K562 (cell line): ENCODE measurements around the gene NOP16. TPM values are rescaled to one million over a fixed set of nuclear protein-coding genes. Genes with fewer than 3 reads are reported as not detected.

Experiments
- ARID3B ChIP-seq: fragments of 250-450 bp; sonication (Bioruptor Pico); IDR thresholded peaks from 2 replicates; pipeline ENCODE4 v1.4.0; 2020; ENCODE audit warnings: borderline replicate concordance
- ATF7 ChIP-seq: fragments of 450-650 bp; IDR thresholded peaks from 2 replicates; pipeline ENCODE4 v1.7.1; 2014; ENCODE audit warnings: mild to moderate bottlenecking, moderate library complexity
- DMBX1 ChIP-seq: fragments of 250-450 bp; sonication (Bioruptor Pico); IDR thresholded peaks from 2 replicates; pipeline ENCODE4 v1.8.0; 2022; ENCODE audit warnings: inconsistent platforms, mild to moderate bottlenecking, moderate library complexity, borderline replicate concordance
- ERF ChIP-seq: fragments of 450-650 bp; formaldehyde crosslinking; IDR thresholded peaks from 2 replicates; pipeline ENCODE4 v1.4.0; 2020; ENCODE audit warnings: mild to moderate bottlenecking, mixed read lengths
- GABPB2 ChIP-seq: fragments of 250-450 bp; sonication (Bioruptor Pico); conservative IDR thresholded peaks from 2 replicates; pipeline ENCODE4 v1.5.1; 2021; ENCODE audit warnings: mild to moderate bottlenecking
- HEY1 ChIP-seq: fragments of 250-450 bp; sonication (Bioruptor Pico); IDR thresholded peaks from 2 replicates; pipeline ENCODE4 v1.5.0; 2020; ENCODE audit warnings: mild to moderate bottlenecking, moderate library complexity, borderline replicate concordance
- HMGXB4 ChIP-seq: sonication (generic); formaldehyde crosslinking; IDR thresholded peaks from 2 replicates; pipeline ENCODE4 v1.8.1; 2023; ENCODE audit warnings: mild to moderate bottlenecking, missing genetic modification reagents
- RNF2 ChIP-seq: sonication (generic); IDR thresholded peaks from 2 replicates; pipeline ENCODE4 v1.6.1; 2016
- SIRT6 ChIP-seq: IDR thresholded peaks from one replicate; pipeline ENCODE4 v1.6.1; 2012; ENCODE audit warnings: low read depth, mild to moderate bottlenecking, control low read depth, inconsistent platforms, low read length, moderate library complexity
- SMARCB1 ChIP-seq: IDR thresholded peaks from 2 replicates; pipeline ENCODE4 v1.6.1; 2011; ENCODE audit warnings: improper control_type of control experiment, low read depth; ENCODE audit not compliant: insufficient read length
- TBP ChIP-seq: optimal IDR thresholded peaks from 2 replicates; pipeline ENCODE3; 2011; ENCODE audit warnings: low read depth, low read length, improper control_type of control experiment
- TOE1 ChIP-seq, 2 experiments: fragments of 450-650 bp in 1 of 2; sonication (generic) in 1 of 2; formaldehyde crosslinking in 1 of 2; IDR thresholded peaks; 2 replicates each; pipeline versions ENCODE4 v1.7.1 to v1.8.0; 2016 to 2022; ENCODE audit warnings: borderline replicate concordance in 2 of 2, mild to moderate bottlenecking in 2 of 2, antibody characterized with exemption in 1 of 2, inconsistent platforms in 1 of 2, low read depth in 1 of 2, missing genetic modification reagents in 1 of 2, moderate library complexity in 1 of 2
- ZNF444 ChIP-seq: fragments of 250-450 bp; sonication (Bioruptor Pico); IDR thresholded peaks from 2 replicates; pipeline ENCODE4 v1.4.0; 2020; ENCODE audit warnings: mild to moderate bottlenecking, moderate library complexity
- ZNF584 ChIP-seq: fragments of 200-800 bp; sonication (Bioruptor generic); IDR thresholded peaks from 2 replicates; pipeline ENCODE4 v1.6.1; 2016; ENCODE audit warnings: low read depth, mild to moderate bottlenecking, missing genetic modification characterization, missing compliant biosample characterization
- ZNF592 ChIP-seq: fragments of 450-650 bp; IDR thresholded peaks from 2 replicates; pipeline ENCODE4 v1.6.1; 2017; ENCODE audit warnings: antibody characterized with exemption, mild to moderate bottlenecking
- polyA plus RNA-seq, 8 experiments: library from polyadenylated mRNA; depleted of rRNA in 4 of 8; stranded (reverse) in 5 of 8; unstranded in 3 of 8; fragments of >200 nt; fragmentation: Nextera tagmentation in 2 of 8; fragmentation: Illumina TruSeq in 1 of 8; extraction: Ambion mirVana in 2 of 8; extraction: Trizol in 1 of 8; gene quantifications; 2 replicates each; pipeline versions ENCODE4 v1.2.1 to v1.2.3, GENCODE V29; 2011 to 2014; ENCODE audit warnings: inconsistent platforms in 1 of 8, missing spikeins in 1 of 8
- total RNA-seq, 7 experiments: library from RNA; depleted of rRNA in 6 of 7; stranded (reverse); fragments of >200 nt in 6 of 7; fragmentation: Illumina TruSeq in 2 of 7; extraction: Trizol in 2 of 7; gene quantifications; 2 replicates each; pipeline versions ENCODE4 v1.2.1 to v1.2.3, GENCODE V29; 2011 to 2021; ENCODE audit warnings: low replicate concordance in 1 of 7

NOP16 gene
- total and polyA plus RNA-seq, 9 of the 15 experiments (the other 6 are each of a cell fraction or from before 2014, with no cell fraction given) = 92.5 to 342 (median 148) TPM

GRCh38 chr5:176388444-176389134 is at the start of gene NOP16, which contains the start of gene HIGD2A (continued):
- TF ChIP-seq ZNF592 = no peak
- no peak for TF ChIP-seq HEY1 (CRISPR knock-in tag)
- TF ChIP-seq RNF2 = peak; percentile 89
- TF ChIP-seq ATF7 = peak; percentile 83
- TF ChIP-seq GABPB2 (CRISPR knock-in tag) = no peak
- TF ChIP-seq ARID3B (CRISPR knock-in tag) = no peak
- TF ChIP-seq TBP = peak; percentile 72
- no peak for TF ChIP-seq SIRT6
- TF ChIP-seq ZNF444 = no peak
- peak; percentile 93 for TF ChIP-seq TOE1 (IDR thresholded peaks at IDR 0.05; ENCODE audit: borderline replicate concordance)
- no peak for TF ChIP-seq TOE1 (CRISPR knock-in tag; IDR thresholded peaks at IDR 0.05; ENCODE audit: borderline replicate concordance, low read depth)
- no peak for TF ChIP-seq HMGXB4 (CRISPR knock-in tag)
- 0 out of 2 replicates have a peak, but pooled peaks have one; percentile 34 for TF ChIP-seq DMBX1 (CRISPR knock-in tag)
- no peak for TF ChIP-seq ERF
- no peak for TF ChIP-seq SMARCB1
- TF ChIP-seq ZNF584 = peak; percentile 45; the same call in 1 of the 2 replicates
- TF ChIP-seq, all 486 proteins: peak for 191
